Measurements from ENCODE around the gene GSTM3.
A peak's percentile ranks its signal among the peaks of the same experiment; 100 is the strongest.
"Not testable (repeated sequence)": the region's sequence is repeated elsewhere in the genome, so short reads cannot be mapped to it uniquely, and the experiment has no call there.

GSTM3 gene

DNA sequence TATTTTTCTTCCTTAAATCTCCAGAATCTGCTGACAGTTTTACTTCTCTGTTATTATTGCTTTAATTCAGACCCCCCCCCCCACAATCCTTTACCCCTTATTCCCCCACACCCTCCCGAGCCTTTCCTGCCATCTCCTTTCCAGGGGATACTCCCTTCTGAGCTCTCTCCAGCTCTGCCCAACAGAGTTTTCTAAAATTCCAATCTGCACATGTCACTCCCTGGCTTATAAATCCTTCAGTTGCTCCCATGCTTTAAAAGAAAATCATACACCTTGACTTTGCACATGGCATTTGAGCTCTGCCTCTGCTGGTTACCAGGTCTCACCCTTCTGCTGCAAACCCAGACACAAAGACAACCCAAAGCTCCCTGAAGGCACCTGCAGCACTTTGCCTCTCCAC lies 34.6 kb upstream of the GSTM3 start:
- DNase-seq (ENCODE audit: low read depth), result no peak

GRCh38 chr1:109773900-109774485 lies 33.2 kb upstream of the GSTM3 start:
- DNase-seq (ENCODE audit: low read depth), result no peak

- peak; percentile 63 for DNase-seq (ENCODE audit: low read depth)
Measured at GRCh38 chr1:109773203-109773899, 32.5 kb upstream of the GSTM3 start.

DNA sequence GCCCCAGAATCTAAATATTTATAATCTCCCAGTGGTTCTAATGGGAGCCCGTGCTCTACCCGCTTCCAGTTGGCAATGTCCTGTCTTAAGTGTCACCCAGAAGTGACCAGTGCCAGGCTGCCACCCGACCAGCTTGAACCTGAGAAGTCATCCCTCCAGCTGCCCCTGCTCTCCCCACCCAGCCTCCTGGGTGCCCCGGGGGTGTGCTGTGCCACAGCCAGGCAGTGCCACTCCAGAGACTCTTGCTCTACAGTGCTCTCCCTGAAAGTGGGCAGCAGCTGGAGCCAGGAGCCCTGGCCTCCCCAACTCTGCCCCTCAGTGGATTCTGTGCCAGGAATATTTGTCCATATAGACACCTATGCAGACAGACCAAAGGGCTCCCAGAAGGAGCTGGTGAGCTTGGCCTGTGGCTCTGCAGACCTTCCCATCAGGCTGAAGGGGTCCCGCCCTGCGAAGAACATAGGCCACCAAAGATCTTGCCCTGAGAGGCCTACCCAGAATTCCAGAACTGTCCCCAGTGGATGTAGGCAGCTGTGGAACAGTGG lies 31.9 kb upstream of the GSTM3 start:
- DNase-seq (ENCODE audit: low read depth), result no peak

DNA sequence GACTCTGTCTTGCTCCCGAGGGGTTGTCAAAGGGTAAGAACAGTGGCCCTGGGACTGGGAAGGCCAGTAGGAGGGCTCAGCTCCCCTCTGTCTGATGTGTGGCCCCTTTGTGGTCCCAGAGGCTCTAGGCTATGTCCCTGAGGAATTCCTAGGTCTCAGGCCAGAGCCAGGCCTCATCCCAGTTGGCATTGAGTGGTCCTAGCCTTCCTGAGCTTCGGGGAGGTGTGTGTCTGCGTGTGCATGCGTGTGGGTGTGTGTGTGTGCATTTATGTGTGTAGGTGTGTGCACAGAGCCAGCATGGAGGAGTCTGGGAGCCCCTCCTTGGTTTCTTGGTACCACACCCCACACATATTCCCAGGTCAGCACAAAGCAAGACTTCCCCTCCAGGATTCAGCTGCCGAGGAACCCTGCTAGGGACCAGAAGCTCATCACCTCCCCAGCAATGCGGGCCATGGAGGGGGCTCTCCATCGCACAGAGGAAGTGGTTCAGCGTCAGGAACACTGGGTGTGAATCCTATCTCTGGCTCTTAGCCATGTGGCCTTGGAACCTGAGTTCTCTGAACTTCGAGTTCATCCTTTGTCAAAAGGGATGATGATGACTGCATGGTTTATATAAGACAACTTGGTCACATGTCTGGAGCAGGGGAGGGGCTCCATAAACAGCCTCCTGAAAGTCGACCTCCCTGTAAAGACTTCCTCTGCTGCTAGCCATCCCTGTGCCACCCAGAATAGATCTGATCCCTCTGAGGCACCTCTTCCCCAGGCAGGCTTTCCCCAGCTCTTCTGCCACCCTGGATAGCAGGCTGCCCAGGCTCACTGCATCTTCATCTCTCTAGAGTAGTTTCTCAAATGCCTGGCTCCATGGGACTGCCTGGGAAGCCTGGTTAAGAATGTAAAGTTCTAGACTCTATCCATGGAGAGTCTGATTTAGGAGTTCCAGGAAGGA lies 31.1 kb upstream of the GSTM3 start:
- no peak for DNase-seq (ENCODE audit: low read depth)

GRCh38 chr1:109770331-109771095 lies 29.7 kb upstream of the GSTM3 start:
- no peak for DNase-seq (ENCODE audit: low read depth)

GRCh38 chr1:109769330-109770078 lies 28.7 kb upstream of the GSTM3 start:
- DNase-seq (ENCODE audit: low read depth), result no peak

DNA sequence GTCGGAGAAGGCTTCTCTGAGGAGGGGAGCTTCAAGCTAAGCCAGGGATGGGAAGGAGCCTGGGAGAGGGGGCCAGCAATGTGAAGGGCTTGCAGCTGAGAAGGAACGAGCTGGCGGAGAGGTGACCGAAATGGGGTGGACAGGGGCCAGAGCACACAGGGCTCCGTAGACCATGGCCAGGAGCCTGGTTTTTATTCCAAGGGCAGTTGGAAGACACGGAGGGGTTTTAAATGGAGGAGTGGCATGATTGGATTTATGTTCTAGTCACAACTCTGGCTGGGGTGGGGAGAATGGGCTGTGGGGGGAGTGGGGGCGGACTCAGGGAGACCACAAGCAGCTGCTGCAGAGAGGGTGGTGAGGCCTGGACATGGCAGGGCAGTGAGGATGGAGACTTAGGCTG lies 28.0 kb upstream of the GSTM3 start:
- DNase-seq (ENCODE audit: low read depth), result no peak

GRCh38 chr1:109768335-109768650 lies 27.5 kb upstream of the GSTM3 start:
- DNase-seq (ENCODE audit: low read depth), result no peak

GRCh38 chr1:109767637-109768334 lies 26.9 kb upstream of the GSTM3 start:
- DNase-seq (ENCODE audit: low read depth), result no peak

DNA sequence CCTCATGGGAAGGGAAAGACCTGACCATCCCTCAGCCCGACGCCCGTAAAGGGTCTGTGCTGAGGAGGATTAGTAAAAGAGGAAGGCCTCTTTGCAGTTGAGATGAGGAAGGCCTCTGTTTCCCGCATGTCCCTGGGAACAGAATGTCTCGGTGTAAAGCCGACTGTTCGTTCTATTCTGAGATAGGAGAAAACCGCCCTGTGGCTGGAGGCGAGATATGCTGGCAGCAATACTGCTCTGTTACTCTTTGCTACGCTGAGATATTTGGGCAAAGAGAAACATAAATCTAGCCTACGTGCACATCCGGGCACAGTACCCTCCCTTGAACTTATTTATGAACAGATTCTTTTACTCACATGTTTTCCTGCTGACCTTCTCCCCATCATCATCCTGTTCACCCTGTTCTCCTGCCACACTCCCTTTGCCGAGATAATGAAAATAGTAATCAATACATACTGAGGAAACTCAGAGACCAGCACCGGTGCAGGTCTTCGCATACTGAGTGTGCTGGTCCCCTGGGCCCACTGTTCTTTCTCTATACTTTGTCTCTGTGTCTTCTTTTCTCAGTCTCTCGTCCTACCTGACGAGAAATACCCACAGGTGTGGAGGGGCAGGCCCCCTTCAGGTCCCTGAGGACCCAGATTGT lies 26.3 kb upstream of the GSTM3 start:
- DNase-seq (ENCODE audit: low read depth), result not testable (repeated sequence)

DNA sequence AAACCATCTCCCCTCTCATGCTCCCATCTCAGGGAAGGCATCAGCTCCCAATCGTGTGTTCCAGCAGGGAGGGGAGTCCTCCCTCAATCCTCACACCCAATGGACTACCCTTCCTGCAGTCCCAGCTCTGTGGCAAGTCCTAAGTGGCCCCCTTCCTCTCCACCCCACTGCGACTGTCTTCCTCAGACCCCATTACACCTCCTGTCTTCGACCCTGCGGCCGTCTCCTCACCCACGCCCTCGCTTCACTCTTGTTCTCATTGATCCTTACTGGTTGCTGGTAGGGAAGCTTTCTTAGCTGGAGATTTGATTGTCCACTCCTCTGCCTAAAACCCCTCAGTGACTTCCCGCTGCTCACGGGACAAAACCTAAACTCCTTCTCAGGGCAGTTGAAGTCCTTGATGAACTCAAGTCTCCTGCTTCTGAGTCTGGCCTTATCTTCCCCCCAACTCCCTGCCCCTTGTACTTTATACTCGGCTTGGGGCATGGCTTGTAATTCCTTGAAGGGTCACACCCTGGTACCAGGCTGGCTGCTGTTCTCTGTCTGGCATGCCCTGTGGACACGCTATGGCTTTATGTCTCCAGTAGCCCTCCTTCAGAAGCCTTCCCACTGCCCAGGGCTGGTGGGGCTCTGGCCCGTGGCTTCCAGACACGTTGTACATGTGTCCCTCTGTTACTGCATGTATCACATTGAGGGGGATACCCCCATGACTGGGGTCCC lies 25.2 kb upstream of the GSTM3 start:
- DNase-seq (ENCODE audit: low read depth), result no peak

DNA sequence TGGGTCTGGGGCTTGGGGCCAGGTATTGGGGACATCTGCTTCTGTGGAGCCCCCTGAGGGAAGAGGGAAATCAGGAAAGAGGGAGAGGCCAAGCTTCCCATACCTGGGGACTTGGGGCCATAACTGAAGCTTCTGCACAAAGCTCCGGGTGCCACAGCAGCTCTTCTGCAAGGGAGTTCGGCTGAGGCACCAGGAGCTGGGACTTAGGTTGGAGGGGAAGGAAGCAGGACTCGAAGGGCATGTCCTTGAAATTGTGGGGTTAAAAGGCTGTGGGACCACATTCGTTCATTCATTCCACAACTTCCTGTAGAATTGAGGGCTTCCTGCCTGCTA lies 24.6 kb upstream of the GSTM3 start:
- DNase-seq (ENCODE audit: low read depth), result no peak

DNA sequence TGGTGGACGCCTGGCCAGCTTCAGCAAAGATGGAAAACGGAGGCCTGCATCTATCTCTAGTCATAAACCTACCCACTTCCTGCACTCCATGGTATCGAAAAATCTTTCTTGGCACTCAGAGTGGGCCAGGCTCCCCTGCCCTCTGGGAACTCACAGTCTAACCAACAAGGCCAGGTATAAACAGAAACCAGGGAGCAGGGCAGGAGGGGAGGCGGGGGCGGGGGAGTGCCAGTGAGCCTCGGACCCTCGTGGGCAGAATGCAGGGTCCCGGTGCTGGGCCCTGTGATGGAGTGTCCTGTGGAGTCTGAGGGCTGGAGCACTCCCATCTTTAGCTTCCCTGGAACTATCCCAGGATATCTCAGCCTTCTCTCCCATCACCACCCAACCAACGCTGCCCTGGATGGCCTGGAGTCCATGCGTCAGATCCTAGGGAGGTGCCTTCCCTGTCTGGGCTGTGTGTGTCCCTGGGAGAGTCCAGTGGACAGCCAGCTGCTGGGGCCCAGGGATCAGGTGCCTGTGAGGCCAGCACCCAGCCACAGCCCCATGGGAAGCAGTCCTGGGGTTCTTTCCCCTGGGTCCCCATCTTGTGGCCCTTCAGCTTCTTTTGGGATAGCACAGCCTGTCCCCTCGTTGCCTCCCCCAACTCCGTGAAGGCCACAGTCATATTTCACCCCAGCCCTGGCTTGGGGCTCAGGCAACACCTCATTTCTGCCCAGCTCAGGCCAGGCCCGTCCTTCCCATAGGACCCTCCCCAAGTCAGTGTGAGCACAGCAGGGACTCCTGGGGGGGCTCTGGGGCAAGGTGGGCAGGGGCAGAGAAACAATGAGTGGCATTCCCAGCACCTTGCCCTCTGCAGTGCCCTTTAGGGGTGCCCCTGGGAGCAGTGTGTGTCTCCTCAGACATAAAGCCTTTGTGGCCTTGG lies 24.0 kb upstream of the GSTM3 start:
- DNase-seq (ENCODE audit: low read depth), result no peak

DNA sequence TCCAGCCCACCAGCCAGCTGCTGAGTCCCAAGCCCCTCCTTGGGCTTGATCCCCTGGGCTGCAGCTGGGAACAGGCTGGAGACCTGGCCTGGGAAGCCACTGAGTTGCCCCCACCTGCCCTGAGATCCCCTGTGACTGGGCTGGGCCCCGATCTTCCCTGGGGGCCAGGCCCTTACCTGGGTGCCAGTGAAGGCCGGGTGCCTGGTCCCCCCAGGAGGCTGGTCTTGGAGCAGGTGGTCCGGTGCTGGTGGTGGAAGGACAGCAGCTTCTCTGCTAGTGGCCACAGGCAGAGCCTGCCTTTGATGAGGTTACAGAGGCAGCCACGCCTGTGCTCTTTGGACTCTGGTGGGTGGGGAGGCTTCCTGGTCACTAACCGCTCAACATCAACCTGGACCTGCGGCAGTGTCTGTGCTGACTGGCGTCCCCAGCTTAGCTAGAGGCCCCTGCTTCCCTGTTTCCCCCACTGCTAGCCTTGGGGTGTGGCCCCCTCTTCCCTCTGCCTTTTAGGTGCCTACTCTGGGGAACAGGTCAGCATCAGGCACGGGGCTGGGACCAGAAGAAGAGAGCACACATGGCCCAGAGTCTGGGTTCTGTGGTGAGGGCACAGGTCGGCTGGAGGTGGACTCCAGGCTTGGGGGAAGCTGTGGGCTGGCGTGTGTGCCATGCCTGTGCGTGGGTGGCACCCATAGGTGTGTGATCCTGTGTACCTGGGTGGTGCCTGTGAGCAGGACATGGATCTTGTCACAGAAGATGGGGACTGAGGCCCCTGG lies 23.0 kb upstream of the GSTM3 start, which contains the start of gene EPS8L3:
EPS8L3 (minus strand) TSS at position 278 of the 770 bp plus-strand sequence. CDS start 2,174 bp downstream, outside the sequence.
- DNase-seq (ENCODE audit: low read depth), result no peak

- no peak for DNase-seq (ENCODE audit: low read depth)
Measured at GRCh38 chr1:109762821-109763645, 22.2 kb upstream of the GSTM3 start.

All from activated T-cell treated with anti-CD3 and anti-CD28 coated beads for 24 hours (primary cell).